Keratinocyte (primary cell): ENCODE results near the gene S100A6. TPM values are rescaled to one million over a fixed set of nuclear protein-coding genes. Genes with fewer than 3 reads are reported as not detected.

Experiments used
- DNase-seq: peaks from one replicate; pipeline ENCODE4 v3.0.0-alpha.2; 2011; ENCODE audit warnings: low read depth, missing footprints, low spot score
- FAIRE-seq: peaks from 2 replicates; lab custom pipeline; 2011; peaks lifted over from hg19 to GRCh38; lab: Jason Lieb, UNC
- H2AFZ ChIP-seq: 2 replicates; pipeline ENCODE4 v1.6.0; 2012; ENCODE audit warnings: low read length, control low read depth, inconsistent platforms; ENCODE audit not compliant: control insufficient read depth
- H3K27ac ChIP-seq: 2 replicates; pipeline ENCODE4 v1.5.1; 2011; ENCODE audit warnings: low read length; ENCODE audit not compliant: control insufficient read depth, insufficient read depth
- H3K27me3 ChIP-seq: 3 replicates; pipeline ENCODE4 v1.6.0; 2011; ENCODE audit warnings: low read length; ENCODE audit not compliant: control insufficient read depth, insufficient read depth; ENCODE audit errors: extremely low read depth
- H3K36me3 ChIP-seq, 2 experiments: 2 replicates in 1 of 2; 3 replicates in 1 of 2; pipeline ENCODE4 v1.5.1; 2011; ENCODE audit warnings: low read length in 2 of 2, mild to moderate bottlenecking in 1 of 2; ENCODE audit not compliant: control insufficient read depth in 2 of 2, insufficient read depth in 2 of 2; ENCODE audit errors: extremely low read depth in 1 of 2
- H3K4me1 ChIP-seq: 3 replicates; pipeline ENCODE4 v1.5.1; 2011; ENCODE audit warnings: low read length; ENCODE audit not compliant: control insufficient read depth, insufficient read depth; ENCODE audit errors: extremely low read depth
- H3K4me2 ChIP-seq: 3 replicates; pipeline ENCODE4 v1.6.0; 2011; ENCODE audit warnings: low read depth, low read length; ENCODE audit not compliant: control insufficient read depth, insufficient read depth; ENCODE audit errors: extremely low read depth
- H3K4me3 ChIP-seq, 3 experiments: fragments of 200-600 bp in 1 of 3; sonication (generic) in 1 of 3; 2 replicates in 2 of 3; 3 replicates in 1 of 3; pipeline ENCODE4 v1.5.1; 2011 to 2016; ENCODE audit warnings: low read length in 3 of 3, mild to moderate bottlenecking in 3 of 3, control low read depth in 2 of 3, inconsistent platforms in 1 of 3, low read depth in 1 of 3, mixed read lengths in 1 of 3, mixed run types in 1 of 3, moderate library complexity in 1 of 3; ENCODE audit not compliant: control insufficient read depth in 2 of 3, insufficient read depth in 2 of 3; ENCODE audit errors: extremely low read depth in 1 of 3
- H3K79me2 ChIP-seq: 2 replicates; pipeline ENCODE4 v1.6.0; 2012; ENCODE audit warnings: low read length; ENCODE audit not compliant: control insufficient read depth, insufficient read depth
- H3K9ac ChIP-seq: 3 replicates; pipeline ENCODE4 v1.6.0; 2011; ENCODE audit warnings: low read length; ENCODE audit not compliant: control insufficient read depth, insufficient read depth; ENCODE audit errors: extremely low read depth
- H3K9me1 ChIP-seq: 3 replicates; pipeline ENCODE4 v1.6.0; 2011; ENCODE audit warnings: low read length; ENCODE audit not compliant: control insufficient read depth, insufficient read depth; ENCODE audit errors: extremely low read depth
- H3K9me3 ChIP-seq: 2 replicates; pipeline ENCODE4 v1.5.1; 2012; ENCODE audit warnings: low read depth, low read length; ENCODE audit not compliant: control insufficient read depth
- H4K20me1 ChIP-seq: 3 replicates; pipeline ENCODE4 v1.6.0; 2011; ENCODE audit warnings: low read length; ENCODE audit not compliant: control insufficient read depth, insufficient read depth; ENCODE audit errors: extremely low read depth
- EZH2 ChIP-seq: IDR thresholded peaks from one replicate; pipeline ENCODE4 v1.6.1; 2012; ENCODE audit warnings: inconsistent platforms, mild to moderate bottlenecking, low read length, moderate library complexity
- dilution Hi-C: fragments of 300-500 bp; cut with MboI; formaldehyde crosslinking; loops from one replicate; pipeline ENCODE4 v1.7.0; 2020; ENCODE audit warnings: low sequenced_read_pairs; ENCODE audit not compliant: extremely low pct_ligation_motif_present
- polyA plus RNA-seq, 5 experiments: library from polyadenylated mRNA; depleted of rRNA in 3 of 5; stranded (reverse) in 3 of 5; stranded (forward) in 1 of 5; unstranded in 1 of 5; fragments of >200 nt; gene quantifications; 1 replicate in 1 of 5; 2 replicates in 3 of 5; 3 replicates in 1 of 5; pipeline versions ENCODE4 v1.2.1 to v1.2.3, GENCODE V29; 2011 to 2012; ENCODE audit warnings: missing spikeins in 2 of 5, low read depth in 1 of 5, low replicate concordance in 1 of 5
- TF ChIP-seq, protein P1 (sequence below), 3 experiments: IDR thresholded peaks in 1 of 3; conservative IDR thresholded peaks in 1 of 3; optimal IDR thresholded peaks in 1 of 3; 2 replicates in 2 of 3; 3 replicates in 1 of 3; pipeline versions ENCODE3 to v1.5.1; 2011; ENCODE audit warnings: low read length in 3 of 3, mild to moderate bottlenecking in 3 of 3, moderate library complexity in 2 of 3, control low read depth in 1 of 3, inconsistent platforms in 1 of 3; ENCODE audit not compliant: insufficient read depth in 2 of 3; ENCODE audit errors: extremely low read depth in 1 of 3

The S100A6 gene
- polyA plus RNA-seq, 1 donor (not counting 4 experiments of a cell fraction or from before 2014, with no cell fraction given), result 2,598 TPM

DNA sequence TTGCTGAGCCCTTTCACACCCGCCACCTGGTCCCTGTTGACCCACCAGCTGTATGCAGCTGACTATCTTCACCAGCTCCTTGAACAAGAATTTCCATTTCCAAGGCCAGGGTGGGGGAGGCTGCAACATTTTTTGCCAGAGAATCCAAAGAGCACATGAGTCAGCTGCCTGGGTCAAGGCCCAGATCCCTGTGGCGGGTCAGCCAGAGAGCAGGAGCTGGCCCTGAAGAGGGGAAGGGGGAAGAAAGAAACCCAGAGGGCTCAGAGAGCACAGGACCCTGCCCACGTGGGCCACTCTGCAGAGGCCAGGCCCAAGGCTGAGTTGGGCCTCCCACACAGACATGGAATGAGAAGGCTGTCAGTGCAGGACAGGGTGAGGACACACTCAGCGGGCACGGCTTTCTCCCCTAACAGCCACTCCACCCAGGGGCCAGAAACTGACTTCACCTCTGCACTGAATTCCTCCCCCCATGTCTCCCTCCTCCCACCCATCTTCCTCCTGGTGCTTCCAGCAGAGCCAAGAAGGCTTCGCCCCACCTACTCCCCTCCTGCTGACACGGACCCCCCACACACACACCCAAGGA is 28.9 kb downstream of the S100A6 start:
- Histone ChIP-seq H3K9me1 (no peaks in the 10 kb centered on the region), H3K4me1 (peaks cover 32% of the 10 kb centered on the region), H3K27me3 (no peaks in the 10 kb centered on the region), H3K4me3 (no peak overlapping the region), H3K36me3 (no peaks in the 10 kb centered on the region), H3K9ac (no peak overlapping the region), H3K27ac (no peak overlapping the region), H4K20me1 (no peaks in the 10 kb centered on the region), H3K4me2 (peak overlapping the region; percentile 28), H3K79me2 (no peaks in the 10 kb centered on the region), H2AFZ (no peak overlapping the region), H3K9me3 (no peaks in the 10 kb centered on the region)
- no peak for DNase-seq
- TF ChIP-seq, protein P1, sequence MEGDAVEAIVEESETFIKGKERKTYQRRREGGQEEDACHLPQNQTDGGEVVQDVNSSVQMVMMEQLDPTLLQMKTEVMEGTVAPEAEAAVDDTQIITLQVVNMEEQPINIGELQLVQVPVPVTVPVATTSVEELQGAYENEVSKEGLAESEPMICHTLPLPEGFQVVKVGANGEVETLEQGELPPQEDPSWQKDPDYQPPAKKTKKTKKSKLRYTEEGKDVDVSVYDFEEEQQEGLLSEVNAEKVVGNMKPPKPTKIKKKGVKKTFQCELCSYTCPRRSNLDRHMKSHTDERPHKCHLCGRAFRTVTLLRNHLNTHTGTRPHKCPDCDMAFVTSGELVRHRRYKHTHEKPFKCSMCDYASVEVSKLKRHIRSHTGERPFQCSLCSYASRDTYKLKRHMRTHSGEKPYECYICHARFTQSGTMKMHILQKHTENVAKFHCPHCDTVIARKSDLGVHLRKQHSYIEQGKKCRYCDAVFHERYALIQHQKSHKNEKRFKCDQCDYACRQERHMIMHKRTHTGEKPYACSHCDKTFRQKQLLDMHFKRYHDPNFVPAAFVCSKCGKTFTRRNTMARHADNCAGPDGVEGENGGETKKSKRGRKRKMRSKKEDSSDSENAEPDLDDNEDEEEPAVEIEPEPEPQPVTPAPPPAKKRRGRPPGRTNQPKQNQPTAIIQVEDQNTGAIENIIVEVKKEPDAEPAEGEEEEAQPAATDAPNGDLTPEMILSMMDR (optimal IDR thresholded peaks at IDR 0.05 in 1 of 3, IDR thresholded peaks at IDR 0.05 in 1 of 3, conservative IDR thresholded peaks at IDR 0.05 in 1 of 3; ENCODE audit: extremely low read depth in 1 of 3, insufficient read depth in 2 of 3, low read length in 3 of 3), result no peak
- TF ChIP-seq EZH2, result no peak
- FAIRE-seq, result no peak
- dilution Hi-C loops, result loop anchor here (10.0 kb wide), 1 partner anchor 152 kb away; the partner anchor contains the start of gene S100A9

- DNase-seq, result no peak
Observed at GRCh38 chr1:153506386-153506785, 29.4 kb downstream of the S100A6 start.

More at GRCh38 chr1:153506386-153506785, 29.4 kb downstream of the S100A6 start:
- Histone ChIP-seq H2AFZ (no peak overlapping the region), H3K4me2 (no peak overlapping the region), H3K9ac (no peak overlapping the region), H3K9me1 (no peaks in the 10 kb centered on the region), H4K20me1 (no peaks in the 10 kb centered on the region), H3K4me3 (no peak overlapping the region), H3K27me3 (no peaks in the 10 kb centered on the region), H3K36me3 (no peaks in the 10 kb centered on the region), H3K79me2 (no peaks in the 10 kb centered on the region), H3K4me1 (peaks cover 31% of the 10 kb centered on the region), H3K27ac (no peak overlapping the region), H3K9me3 (no peaks in the 10 kb centered on the region)
- TF ChIP-seq, protein P1 (optimal IDR thresholded peaks at IDR 0.05 in 1 of 3, IDR thresholded peaks at IDR 0.05 in 1 of 3, conservative IDR thresholded peaks at IDR 0.05 in 1 of 3; ENCODE audit: extremely low read depth in 1 of 3, insufficient read depth in 2 of 3, low read length in 3 of 3), result no peak
- TF ChIP-seq EZH2, result no peak
- FAIRE-seq, result no peak
- dilution Hi-C loops, result loop anchor here (10.0 kb wide), 1 partner anchor 152 kb away; the partner anchor contains the start of gene S100A9
